Osteocyte (in vitro differentiated cells): ENCODE data around the gene TCEANC2. TPM values are rescaled to one million over a fixed set of nuclear protein-coding genes. Genes with fewer than 3 reads are reported as not detected.
A peak's percentile ranks its signal among the peaks of the same experiment; 100 is the strongest.
"Not testable (repeated sequence)": the region's sequence is repeated elsewhere in the genome, so short reads cannot be mapped to it uniquely, and the experiment has no call there.

Experiments used
- DNase-seq: peaks from one replicate; pipeline ENCODE4 v3.0.0; 2021; ENCODE audit warnings: mixed read lengths; ENCODE audit not compliant: unreplicated experiment; ENCODE audit errors: extremely low spot score
- H3K27ac Mint-ChIP-seq: one replicate; pipeline ENCODE4 v1.8.0; 2021; ENCODE audit warnings: mild to moderate bottlenecking, mixed read lengths; ENCODE audit not compliant: unreplicated experiment
- H3K27me3 Mint-ChIP-seq: one replicate; pipeline ENCODE4 v1.8.0; 2021; ENCODE audit warnings: mixed read lengths; ENCODE audit not compliant: unreplicated experiment
- H3K36me3 Mint-ChIP-seq: one replicate; pipeline ENCODE4 v1.8.0; 2021; ENCODE audit warnings: mixed read lengths; ENCODE audit not compliant: unreplicated experiment
- H3K4me1 Mint-ChIP-seq: one replicate; pipeline ENCODE4 v1.8.0; 2021; ENCODE audit warnings: mixed read lengths; ENCODE audit not compliant: unreplicated experiment
- H3K4me3 Mint-ChIP-seq: one replicate; pipeline ENCODE4 v1.8.0; 2021; ENCODE audit warnings: mild to moderate bottlenecking, moderate library complexity, mixed read lengths; ENCODE audit not compliant: unreplicated experiment
- H3K9me3 Mint-ChIP-seq: one replicate; pipeline ENCODE4 v1.8.0; 2021; ENCODE audit warnings: mixed read lengths; ENCODE audit not compliant: unreplicated experiment
- total RNA-seq: library from RNA; stranded (reverse); gene quantifications from 2 replicates; pipeline ENCODE4 v1.2.1, GENCODE V29; 2021
- TF ChIP-seq, protein P1 (sequence below): fragments of 200-600 bp; sonication (generic); IDR thresholded peaks from 2 replicates; pipeline ENCODE4 v1.5.0; 2021; ENCODE audit warnings: antibody characterized with exemption, mild to moderate bottlenecking, moderate library complexity

TCEANC2 gene
- total RNA-seq, 1 donor from 2014 or later = 3.9 TPM

DNA sequence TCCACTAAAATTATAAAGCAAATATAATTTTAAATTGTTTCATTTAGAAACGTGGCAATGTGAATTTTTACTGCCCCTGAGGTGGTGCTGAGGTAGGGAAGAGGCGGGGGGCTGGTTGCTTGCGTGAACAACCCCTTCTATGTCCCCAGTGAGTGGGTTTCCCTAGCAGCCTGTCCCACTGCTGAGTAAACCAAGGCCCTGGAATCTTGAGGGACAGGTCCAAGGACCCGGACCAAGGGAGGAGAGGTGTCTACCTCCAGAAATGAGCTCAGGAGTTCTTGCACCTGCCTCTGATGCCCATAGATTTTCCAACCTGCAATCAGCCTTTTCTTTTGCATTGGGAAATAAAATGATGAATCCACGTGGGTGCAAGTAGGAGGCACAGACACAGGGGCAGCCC lies 34.8 kb upstream of the TCEANC2 start:
- H3K27ac Mint-ChIP-seq = no peak overlapping the region
- no peak overlapping the region for H3K4me3 Mint-ChIP-seq
- H3K9me3 Mint-ChIP-seq = no peaks in the 10 kb centered on the region
- DNase-seq = peak; percentile 48
- no peaks in the 10 kb centered on the region for H3K36me3 Mint-ChIP-seq
- TF ChIP-seq, protein P1, sequence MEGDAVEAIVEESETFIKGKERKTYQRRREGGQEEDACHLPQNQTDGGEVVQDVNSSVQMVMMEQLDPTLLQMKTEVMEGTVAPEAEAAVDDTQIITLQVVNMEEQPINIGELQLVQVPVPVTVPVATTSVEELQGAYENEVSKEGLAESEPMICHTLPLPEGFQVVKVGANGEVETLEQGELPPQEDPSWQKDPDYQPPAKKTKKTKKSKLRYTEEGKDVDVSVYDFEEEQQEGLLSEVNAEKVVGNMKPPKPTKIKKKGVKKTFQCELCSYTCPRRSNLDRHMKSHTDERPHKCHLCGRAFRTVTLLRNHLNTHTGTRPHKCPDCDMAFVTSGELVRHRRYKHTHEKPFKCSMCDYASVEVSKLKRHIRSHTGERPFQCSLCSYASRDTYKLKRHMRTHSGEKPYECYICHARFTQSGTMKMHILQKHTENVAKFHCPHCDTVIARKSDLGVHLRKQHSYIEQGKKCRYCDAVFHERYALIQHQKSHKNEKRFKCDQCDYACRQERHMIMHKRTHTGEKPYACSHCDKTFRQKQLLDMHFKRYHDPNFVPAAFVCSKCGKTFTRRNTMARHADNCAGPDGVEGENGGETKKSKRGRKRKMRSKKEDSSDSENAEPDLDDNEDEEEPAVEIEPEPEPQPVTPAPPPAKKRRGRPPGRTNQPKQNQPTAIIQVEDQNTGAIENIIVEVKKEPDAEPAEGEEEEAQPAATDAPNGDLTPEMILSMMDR = no peak
- peaks cover 4% of the 10 kb centered on the region for H3K4me1 Mint-ChIP-seq
- peaks cover 24% of the 10 kb centered on the region for H3K27me3 Mint-ChIP-seq

DNA sequence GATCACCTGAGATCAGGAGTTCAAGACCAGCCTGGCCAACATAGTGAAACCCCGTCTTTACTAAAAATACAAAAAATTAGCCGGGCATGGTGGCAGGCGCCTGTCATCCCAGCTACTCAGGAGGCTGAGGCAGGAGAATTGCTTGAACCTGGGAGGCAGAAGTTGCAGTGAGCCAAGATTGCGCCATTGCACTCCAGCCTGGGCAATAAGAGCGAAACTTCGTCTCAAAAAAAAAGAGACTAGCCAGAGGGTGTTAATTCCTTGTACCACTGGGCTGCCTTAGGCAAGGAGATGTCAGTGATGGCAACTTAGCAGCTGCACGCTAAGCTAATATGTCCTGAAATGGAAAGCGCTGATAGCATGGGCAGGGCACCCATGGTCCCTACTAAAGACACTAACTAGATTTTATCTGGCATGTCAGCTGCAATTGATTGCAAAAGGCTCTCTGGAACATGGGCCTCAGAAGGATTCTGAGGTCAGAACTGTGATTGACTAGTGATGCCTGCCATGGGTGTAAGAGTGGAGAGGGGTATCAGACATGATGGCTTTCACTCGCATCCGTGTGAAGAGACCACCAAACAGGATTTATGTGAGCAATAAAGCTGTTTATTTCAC lies 33.7 kb upstream of the TCEANC2 start:
- peaks cover 23% of the 10 kb centered on the region for H3K27me3 Mint-ChIP-seq
- H3K36me3 Mint-ChIP-seq, H3K9me3 Mint-ChIP-seq, H3K27ac Mint-ChIP-seq, H3K4me1 Mint-ChIP-seq, DNase-seq, H3K4me3 Mint-ChIP-seq: not testable (repeated sequence)

DNA sequence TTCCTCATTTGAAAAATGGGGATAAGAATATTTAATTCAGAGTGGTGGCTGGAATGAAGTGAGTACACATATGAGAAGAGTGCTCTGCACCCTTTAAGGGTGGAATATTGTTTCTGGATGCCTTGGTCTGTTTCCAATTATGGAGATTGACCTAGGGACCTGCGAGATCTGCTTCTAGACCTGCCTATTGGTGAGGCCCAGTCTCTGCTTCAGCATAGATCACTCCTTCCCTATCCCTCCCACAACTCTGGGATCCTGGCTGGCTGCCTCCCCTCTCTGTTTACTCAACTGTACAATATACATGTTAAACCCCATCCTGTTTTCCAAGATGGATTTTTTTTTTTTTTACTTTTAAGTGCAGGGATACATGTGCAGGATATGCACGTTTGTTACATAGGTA lies 29.1 kb upstream of the TCEANC2 start:
- Mint-ChIP-seq H3K4me1 (no peaks in the 10 kb centered on the region), H3K36me3 (peaks cover under 1% of the 10 kb centered on the region), H3K27ac (no peak overlapping the region), H3K9me3 (no peaks in the 10 kb centered on the region), H3K4me3 (no peak overlapping the region), H3K27me3 (peaks cover 12% of the 10 kb centered on the region)
- TF ChIP-seq, protein P1 = no peak
- DNase-seq = no peak

DNA sequence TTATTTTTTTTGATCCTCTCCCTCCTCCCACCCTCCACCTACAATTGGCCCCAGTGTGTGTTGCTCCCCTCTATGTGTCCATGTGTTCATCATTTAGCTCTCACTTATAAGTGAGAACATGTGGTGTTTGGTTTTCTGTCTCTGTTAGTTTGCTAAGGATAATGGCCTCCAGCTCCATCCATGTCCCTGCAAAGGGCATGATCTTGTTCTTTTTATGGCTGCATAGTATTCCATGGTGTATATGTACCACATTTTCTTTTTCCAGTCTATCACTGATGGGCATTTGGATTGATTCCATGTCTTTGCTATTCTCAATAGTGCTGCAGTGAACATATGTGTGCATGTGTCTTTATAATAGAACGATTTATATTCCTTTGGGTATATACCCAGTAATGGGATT lies 28.6 kb upstream of the TCEANC2 start:
- H3K27ac Mint-ChIP-seq, H3K4me1 Mint-ChIP-seq, H3K36me3 Mint-ChIP-seq, DNase-seq, H3K9me3 Mint-ChIP-seq, H3K4me3 Mint-ChIP-seq: not testable (repeated sequence)
- H3K27me3 Mint-ChIP-seq = peaks cover 12% of the 10 kb centered on the region

DNA sequence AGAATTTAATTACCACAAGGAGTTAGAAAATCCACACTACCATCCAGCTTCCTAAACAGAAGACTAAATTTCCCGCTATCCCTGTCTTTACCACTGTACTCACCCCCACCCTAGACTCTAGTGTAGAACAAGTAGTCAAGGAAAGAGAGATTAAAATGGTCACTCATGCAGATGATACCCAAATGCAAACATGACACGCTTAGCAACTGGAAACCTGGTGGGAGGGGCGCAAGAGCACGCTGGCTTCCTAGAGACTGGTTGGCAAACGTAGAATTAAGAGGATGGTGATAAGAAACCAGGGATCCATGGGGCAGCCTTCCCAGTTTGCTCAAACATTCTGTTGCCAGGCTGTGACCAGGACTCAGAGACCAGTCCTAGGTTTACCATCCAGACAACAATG lies 25.6 kb upstream of the TCEANC2 start:
- Mint-ChIP-seq H3K9me3 (no peaks in the 10 kb centered on the region), H3K4me1 (no peaks in the 10 kb centered on the region), H3K4me3 (no peak overlapping the region), H3K27me3 (peaks cover 8% of the 10 kb centered on the region), H3K36me3 (peaks cover 29% of the 10 kb centered on the region), H3K27ac (no peak overlapping the region)
- TF ChIP-seq, protein P1 = no peak
- no peak for DNase-seq

DNA sequence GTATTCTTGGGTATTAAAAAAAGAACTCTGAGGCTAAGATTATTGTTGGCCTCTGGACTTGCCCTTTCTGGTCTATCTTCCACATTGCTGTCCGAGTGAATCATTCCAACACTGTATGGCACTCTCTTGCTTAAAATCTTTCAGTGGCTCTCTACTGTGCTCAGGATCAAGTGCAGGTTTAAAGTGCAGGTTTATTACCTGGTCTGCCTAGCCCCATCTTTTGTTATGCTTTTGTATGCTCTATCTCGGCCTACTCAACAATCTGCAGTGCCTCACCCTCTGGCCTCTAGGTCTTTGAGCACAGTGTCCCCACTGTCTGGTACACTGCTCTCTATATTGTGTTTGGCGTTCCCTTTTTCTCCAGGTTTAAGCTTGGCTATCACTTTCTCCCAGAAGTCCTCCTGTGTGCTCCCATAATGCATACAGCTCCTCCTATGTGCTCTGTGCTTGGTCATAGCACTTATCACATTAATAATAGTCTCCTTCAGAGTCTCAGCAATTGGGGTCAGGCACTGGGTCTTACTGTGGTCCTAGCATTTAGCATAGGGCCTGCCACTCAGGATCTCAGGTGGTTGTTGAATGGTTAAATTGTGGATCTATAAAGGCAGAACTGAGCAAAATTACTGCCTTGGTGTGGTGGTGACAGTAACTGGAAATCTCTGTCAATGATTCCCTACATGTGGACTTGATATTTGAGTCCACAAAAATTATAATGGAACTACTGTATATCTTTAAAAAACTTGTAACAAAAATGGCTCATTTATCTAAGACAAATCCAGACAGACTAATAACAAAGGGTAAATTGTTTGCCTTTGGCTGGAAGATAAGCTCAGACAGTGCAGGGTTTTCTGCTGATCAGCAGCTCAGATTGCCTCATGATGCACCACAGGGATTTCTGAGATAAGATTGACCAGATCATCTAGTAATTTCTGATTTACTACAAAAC lies 24.8 kb upstream of the TCEANC2 start:
- Mint-ChIP-seq H3K27ac (no peak overlapping the region), H3K36me3 (peaks cover 32% of the 10 kb centered on the region), H3K4me3 (no peak overlapping the region), H3K9me3 (no peaks in the 10 kb centered on the region), H3K27me3 (peaks cover 4% of the 10 kb centered on the region), H3K4me1 (no peaks in the 10 kb centered on the region)
- no peak for DNase-seq
- TF ChIP-seq, protein P1 = no peak
